ENCODE data around the gene ISG15.

ISG15 gene

DNA sequence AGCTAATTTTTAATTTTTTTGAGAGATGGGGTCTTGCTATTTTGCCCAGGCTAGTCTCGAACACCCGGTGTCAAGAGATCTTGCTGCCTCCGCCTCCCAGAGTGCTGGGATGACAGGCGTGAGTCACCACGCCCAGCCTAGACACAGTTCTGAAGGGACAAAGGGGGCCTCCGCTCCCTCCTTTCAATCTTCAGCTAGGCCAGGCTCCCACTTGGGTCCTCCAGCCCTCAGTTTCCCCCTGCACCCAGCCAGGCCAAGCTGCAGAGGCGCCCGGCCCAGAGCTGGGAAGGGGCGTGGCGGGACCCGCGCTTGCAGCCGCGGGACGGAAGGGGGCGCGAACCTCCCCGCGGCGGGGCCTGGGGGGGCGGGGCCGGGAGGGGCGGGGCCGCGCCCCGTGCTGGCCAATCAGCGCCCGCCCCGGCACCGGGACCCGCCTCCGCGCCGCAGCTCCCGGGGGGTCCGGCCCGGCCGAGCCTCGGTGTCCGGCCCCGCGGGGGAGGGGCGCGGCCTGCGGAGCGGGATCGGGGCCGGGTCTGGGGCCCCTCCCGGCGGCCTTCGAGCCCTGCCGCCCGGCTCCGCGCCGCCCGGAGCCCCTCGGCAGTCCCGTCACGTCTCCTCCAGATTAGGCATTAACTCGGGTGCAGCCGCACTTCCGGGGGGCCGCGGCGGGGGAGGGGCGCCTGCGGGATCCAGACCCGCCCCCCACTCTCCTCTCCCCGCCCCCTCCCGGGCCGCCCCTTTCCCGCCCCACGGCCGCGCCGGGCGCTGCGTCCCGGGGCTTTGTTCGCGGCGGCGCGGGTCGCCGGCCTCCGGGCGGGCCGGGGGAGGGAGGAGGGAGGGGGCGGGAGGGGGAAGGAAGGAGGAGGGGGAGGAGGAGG, 6.1 kb downstream of the ISG15 start:
- TF ChIP-seq, protein P1, sequence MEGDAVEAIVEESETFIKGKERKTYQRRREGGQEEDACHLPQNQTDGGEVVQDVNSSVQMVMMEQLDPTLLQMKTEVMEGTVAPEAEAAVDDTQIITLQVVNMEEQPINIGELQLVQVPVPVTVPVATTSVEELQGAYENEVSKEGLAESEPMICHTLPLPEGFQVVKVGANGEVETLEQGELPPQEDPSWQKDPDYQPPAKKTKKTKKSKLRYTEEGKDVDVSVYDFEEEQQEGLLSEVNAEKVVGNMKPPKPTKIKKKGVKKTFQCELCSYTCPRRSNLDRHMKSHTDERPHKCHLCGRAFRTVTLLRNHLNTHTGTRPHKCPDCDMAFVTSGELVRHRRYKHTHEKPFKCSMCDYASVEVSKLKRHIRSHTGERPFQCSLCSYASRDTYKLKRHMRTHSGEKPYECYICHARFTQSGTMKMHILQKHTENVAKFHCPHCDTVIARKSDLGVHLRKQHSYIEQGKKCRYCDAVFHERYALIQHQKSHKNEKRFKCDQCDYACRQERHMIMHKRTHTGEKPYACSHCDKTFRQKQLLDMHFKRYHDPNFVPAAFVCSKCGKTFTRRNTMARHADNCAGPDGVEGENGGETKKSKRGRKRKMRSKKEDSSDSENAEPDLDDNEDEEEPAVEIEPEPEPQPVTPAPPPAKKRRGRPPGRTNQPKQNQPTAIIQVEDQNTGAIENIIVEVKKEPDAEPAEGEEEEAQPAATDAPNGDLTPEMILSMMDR (IDR thresholded peaks at IDR 0.05; ENCODE audit: insufficient read depth, low read depth, low read length, missing control alignments): peak; percentile 35
- H3K4me3 ChIP-seq (ENCODE audit: low read length): peak overlapping the region; percentile 27
- DNase-seq (ENCODE audit: low read depth): peak; percentile 87

DNA sequence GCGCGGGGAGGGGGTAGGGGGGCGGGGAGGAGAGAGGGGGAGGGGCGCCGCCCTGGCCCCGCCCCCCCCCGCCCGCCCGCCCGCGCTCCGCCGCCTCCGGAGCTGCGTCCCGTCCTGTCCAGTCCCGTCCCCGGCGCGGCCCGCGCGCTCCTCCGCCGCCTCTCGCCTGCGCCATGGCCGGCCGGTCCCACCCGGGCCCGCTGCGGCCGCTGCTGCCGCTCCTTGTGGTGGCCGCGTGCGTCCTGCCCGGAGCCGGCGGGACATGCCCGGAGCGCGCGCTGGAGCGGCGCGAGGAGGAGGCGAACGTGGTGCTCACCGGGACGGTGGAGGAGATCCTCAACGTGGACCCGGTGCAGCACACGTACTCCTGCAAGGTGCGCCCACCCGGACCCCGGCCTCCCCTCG, 6.7 kb downstream of the ISG15 start, which contains the start of gene AGRN:
Gene AGRN, plus strand, starts transcription at position 121 of the 405 bp plus-strand sequence. Its CDS starts 53 bp downstream, at position 174.
- TF ChIP-seq, protein P1 (IDR thresholded peaks at IDR 0.05; ENCODE audit: insufficient read depth, low read depth, low read length, missing control alignments): no peak
- peak within 1 kb of the TSS; percentile 60 for H3K4me3 ChIP-seq (ENCODE audit: low read length)
- DNase-seq (ENCODE audit: low read depth): no peak

DNA sequence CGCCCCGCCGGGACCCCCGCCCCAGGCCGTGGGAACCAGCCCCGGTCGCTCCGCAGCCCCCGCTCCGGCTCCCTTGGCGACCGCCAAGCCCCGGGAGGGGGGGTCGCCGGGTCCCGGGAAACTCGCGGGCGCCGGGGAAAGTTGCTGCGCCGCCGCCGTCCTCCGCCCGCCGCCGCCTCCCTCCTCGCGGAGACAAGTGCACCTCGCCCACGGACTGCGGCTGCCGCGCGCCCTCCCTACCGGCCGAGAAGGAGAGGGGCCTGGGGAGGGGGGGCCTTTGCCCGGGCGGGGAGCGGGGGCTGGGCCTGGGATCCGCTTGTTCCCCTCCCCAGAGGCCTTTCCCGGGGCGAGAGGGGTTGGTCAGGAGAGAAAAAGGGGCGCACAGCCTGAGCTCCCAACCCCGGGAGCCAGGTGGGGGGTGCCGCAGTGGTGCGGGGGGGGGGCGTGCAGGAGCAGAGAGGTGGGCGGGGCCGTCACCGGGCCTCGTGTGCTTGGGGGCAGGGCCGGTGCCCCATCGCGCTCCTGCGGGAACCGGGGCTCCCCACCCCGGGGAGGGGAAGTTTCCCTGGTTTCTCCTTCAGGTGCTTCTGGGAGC, 7.2 kb downstream of the ISG15 start:
- peak; percentile 42 for DNase-seq (ENCODE audit: low read depth)
- peak overlapping the region; percentile 60 for H3K4me3 ChIP-seq (ENCODE audit: low read length)
- TF ChIP-seq, protein P1 (IDR thresholded peaks at IDR 0.05; ENCODE audit: insufficient read depth, low read depth, low read length, missing control alignments): no peak

DNA sequence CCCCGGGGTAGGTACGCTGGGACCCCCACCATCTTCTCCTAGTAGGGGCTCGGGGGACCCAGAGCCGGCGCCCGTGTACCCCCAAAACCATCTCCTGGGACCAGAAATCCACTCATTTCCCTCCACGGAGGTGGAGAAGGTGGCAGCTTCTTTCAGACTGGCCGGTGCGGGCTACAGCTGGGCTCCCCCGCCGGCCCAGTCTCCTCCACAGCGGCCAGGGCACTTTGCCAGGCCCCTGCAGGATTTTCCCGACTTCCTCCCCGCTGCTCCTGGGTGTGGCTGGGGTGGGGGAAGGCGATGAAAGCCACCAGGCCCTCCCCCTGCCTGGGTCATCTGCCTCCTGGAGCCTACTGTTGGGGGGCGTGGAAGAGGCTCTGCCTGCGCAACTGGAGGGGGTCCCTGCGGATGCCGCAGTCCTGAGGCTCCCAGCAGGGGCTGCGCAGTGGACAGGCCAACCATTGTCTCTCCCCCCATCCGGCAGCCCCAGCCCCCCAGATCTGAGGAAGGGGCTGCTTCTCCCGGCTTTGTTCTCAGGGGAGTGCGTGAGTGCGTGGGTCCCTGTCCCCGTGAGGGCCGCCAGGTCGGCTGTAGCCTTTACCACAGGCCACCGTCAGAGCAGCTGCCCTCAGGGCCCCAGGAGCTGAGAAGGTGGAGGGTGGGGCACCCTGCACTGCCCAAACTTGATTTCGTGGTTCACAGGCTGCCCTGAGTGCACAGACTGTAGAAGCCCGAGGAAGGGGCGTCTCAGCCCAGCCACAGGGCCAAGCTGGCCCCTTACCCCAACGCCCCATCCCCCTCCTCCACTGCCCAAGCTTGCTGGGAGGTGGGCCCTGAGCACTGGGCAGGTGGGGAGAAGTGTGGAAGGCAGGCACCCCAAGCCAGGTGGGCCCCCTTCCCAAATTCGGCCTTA, 8.0 kb downstream of the ISG15 start:
- peak overlapping the region; percentile 60 for H3K4me3 ChIP-seq (ENCODE audit: low read length)
- DNase-seq (ENCODE audit: low read depth): peak; percentile 63
- TF ChIP-seq, protein P1 (IDR thresholded peaks at IDR 0.05; ENCODE audit: insufficient read depth, low read depth, low read length, missing control alignments): no peak

DNA sequence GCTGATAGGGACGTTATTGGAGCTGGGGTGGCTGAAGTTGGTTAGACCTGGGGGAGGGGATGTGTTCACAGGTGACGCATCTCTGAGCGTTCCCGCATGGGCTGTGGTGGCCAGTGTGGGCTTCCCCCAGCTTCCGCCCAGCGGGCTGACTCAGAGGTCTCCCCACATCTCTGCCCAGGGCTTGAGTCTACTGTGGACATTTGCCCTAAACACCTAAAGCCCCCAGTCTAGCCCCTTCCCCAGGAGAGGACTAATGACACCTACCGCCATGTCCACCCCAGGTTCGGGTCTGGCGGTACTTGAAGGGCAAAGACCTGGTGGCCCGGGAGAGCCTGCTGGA, 8.6 kb downstream of the ISG15 start:
- TF ChIP-seq, protein P1 (IDR thresholded peaks at IDR 0.05; ENCODE audit: insufficient read depth, low read depth, low read length, missing control alignments): no peak
- peak overlapping the region; percentile 60 for H3K4me3 ChIP-seq (ENCODE audit: low read length)
- peak; percentile 74 for DNase-seq (ENCODE audit: low read depth)

DNA sequence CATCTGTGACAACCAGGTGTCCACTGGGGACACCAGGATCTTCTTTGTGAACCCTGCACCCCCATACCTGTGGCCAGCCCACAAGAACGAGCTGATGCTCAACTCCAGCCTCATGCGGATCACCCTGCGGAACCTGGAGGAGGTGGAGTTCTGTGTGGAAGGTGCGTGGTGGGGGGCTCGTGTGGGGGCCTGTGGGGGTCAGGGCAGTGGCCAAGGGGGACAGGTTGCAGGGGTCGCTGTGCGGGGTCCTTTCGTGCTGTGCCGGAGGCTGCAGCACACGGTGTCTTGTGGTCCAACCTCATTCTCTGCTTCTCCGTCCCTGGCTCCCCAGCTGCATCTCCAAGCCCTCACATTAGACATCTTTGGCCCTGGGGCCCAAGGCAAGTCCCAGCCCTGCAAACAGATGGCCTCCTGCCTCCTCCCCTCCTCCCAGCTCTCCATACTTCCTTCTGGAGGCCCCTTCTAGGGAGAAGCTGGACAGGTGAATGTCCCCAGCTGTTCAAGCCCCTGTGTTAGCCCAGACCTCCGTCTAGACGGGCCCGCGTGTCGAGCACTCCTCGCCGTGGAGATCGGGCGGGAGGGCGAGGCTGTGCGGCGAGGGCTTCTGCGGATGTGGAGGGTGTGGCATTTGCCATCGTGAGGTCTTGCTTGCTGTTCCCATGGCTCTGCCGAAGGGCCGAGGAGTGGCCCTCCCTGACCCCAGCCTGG, 9.2 kb downstream of the ISG15 start:
- no peak overlapping the region for H3K4me3 ChIP-seq (ENCODE audit: low read length)
- TF ChIP-seq, protein P1 (IDR thresholded peaks at IDR 0.05; ENCODE audit: insufficient read depth, low read depth, low read length, missing control alignments): no peak
- no peak for DNase-seq (ENCODE audit: low read depth)
